ENCODE data around the gene ELL2.

DNA sequence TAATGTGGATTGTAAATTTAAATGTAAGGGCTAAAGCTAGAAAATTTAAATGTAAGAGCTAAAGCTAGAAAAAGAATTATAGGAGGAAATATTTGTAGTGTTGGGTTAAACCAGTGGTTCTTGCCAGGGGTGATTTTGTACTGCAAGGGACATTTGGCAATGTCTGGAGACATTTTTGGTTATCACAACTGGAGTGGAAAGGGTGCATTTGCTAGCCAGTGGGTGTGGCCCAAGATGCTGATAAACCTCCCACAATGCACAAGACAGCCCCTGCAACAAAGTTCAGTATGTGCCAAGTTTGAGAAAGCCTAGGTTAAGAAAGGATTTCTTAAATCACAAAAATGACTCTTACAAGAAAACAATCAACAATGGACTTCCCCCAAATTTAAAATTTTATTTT, 31.6 kb upstream of the ELL2 start:
- TF ChIP-seq, protein P1, sequence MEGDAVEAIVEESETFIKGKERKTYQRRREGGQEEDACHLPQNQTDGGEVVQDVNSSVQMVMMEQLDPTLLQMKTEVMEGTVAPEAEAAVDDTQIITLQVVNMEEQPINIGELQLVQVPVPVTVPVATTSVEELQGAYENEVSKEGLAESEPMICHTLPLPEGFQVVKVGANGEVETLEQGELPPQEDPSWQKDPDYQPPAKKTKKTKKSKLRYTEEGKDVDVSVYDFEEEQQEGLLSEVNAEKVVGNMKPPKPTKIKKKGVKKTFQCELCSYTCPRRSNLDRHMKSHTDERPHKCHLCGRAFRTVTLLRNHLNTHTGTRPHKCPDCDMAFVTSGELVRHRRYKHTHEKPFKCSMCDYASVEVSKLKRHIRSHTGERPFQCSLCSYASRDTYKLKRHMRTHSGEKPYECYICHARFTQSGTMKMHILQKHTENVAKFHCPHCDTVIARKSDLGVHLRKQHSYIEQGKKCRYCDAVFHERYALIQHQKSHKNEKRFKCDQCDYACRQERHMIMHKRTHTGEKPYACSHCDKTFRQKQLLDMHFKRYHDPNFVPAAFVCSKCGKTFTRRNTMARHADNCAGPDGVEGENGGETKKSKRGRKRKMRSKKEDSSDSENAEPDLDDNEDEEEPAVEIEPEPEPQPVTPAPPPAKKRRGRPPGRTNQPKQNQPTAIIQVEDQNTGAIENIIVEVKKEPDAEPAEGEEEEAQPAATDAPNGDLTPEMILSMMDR (IDR thresholded peaks at IDR 0.05): no peak
- no peak for TF ChIP-seq EZH2 (IDR thresholded peaks at IDR 0.05; ENCODE audit: borderline replicate concordance, insufficient read depth, low read depth, low read length, poor library complexity, severe bottlenecking)
